Heart left ventricle (tissue), 13 donors: Measurements from ENCODE around the gene IL1RN.

Experiments used
- POLR2A ChIP-seq, 2 donors: fragments of 450-650 bp; IDR thresholded peaks; one replicate each; pipeline ENCODE4 v1.6.1; 2017; ENCODE audit warnings: antibody characterized with exemption in 2 of 2, mild to moderate bottlenecking in 2 of 2, moderate library complexity in 2 of 2
- TF ChIP-seq, protein P1 (sequence below), 12 donors: fragments of 200-600 bp; sonication (generic) in 4 of 12; IDR thresholded peaks; one replicate each; pipeline versions ENCODE4 v1.5.0 to v1.8.0; 2018 to 2022; ENCODE audit warnings: antibody characterized with exemption in 12 of 12, mild to moderate bottlenecking in 5 of 12
- donor health status: ischemic (EF 13 %, LVEDD 7.1; RV severe dilation, severe dysfunction).
- donor health status: DM: no; HTN: yes; CAD: no.
- donor health status: DM: no; HTN: no; CAD: no.
- donor health status: ischemic (EF 25% LVEDD 6.9; RV normal size, moderate dysfunction).
- donor health status: ischemic (EF 25% LVEDD 5.7; RV mildly dilated, moderate dysfunction).
- donor health status: ischemic (EF 35%, LVEDD 5.7; RV mildly dilated, moderate dysfunction).
- donor health status: nonischemic (EF 11% LVEDD 7.7; RV severe dilation, severe dysfunction).
- donor health status: DM: yes; HTN: yes; CAD: no.
- donor health status: PGD.
- donor health status: ischemic (EF 29% LVEDD 5.4; RV normal size, mild dysfunction).
- donor health status: nonischemic (EF 23%, LVEDD 6.1; RV moderate dilation, normal function).

DNA sequence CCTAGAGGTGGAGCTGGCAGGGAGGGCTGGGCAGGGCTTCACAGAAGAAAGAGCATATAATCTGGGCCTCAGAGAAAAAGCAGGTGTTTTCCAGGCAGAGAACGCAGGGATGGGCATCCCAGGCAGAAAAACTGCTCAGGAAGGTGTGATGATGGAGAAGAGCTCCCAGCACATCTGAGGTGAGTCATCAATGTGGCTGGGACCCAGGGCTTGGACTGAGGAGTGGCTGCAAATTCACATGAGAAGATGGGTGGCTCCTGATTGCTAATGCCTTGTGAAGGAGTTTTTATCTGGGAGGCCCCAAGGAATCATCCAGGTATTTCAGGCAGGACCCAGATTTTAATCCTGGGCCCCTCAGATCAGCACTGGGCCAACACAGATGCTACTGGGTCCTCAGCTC, 49.5 kb upstream of the IL1RN start:
- TF ChIP-seq, protein P1, sequence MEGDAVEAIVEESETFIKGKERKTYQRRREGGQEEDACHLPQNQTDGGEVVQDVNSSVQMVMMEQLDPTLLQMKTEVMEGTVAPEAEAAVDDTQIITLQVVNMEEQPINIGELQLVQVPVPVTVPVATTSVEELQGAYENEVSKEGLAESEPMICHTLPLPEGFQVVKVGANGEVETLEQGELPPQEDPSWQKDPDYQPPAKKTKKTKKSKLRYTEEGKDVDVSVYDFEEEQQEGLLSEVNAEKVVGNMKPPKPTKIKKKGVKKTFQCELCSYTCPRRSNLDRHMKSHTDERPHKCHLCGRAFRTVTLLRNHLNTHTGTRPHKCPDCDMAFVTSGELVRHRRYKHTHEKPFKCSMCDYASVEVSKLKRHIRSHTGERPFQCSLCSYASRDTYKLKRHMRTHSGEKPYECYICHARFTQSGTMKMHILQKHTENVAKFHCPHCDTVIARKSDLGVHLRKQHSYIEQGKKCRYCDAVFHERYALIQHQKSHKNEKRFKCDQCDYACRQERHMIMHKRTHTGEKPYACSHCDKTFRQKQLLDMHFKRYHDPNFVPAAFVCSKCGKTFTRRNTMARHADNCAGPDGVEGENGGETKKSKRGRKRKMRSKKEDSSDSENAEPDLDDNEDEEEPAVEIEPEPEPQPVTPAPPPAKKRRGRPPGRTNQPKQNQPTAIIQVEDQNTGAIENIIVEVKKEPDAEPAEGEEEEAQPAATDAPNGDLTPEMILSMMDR (IDR thresholded peaks at IDR 0.05) = no peak
- TF ChIP-seq POLR2A (IDR thresholded peaks at IDR 0.05) = no peak
